Fibroblast of villous mesenchyme (primary cell): Measurements from ENCODE around the gene CACNA1B. TPM values are rescaled to one million over a fixed set of nuclear protein-coding genes. Genes with fewer than 3 reads are reported as not detected.

Source experiments
- DNase-seq: peaks from one replicate; pipeline ENCODE4 v3.0.0-alpha.2; 2010; ENCODE audit warnings: low read depth
- H3K4me3 ChIP-seq: 2 replicates; pipeline ENCODE4 v1.5.1; 2011; ENCODE audit warnings: low read depth, mild to moderate bottlenecking, low read length
- CTCF ChIP-seq: IDR thresholded peaks from 2 replicates; pipeline ENCODE4 v1.5.1; 2012; ENCODE audit warnings: low read depth, mild to moderate bottlenecking, low read length; ENCODE audit not compliant: insufficient read depth
- total RNA-seq: library from RNA; depleted of rRNA; stranded (reverse); fragments of >200 nt; gene quantifications from 2 replicates; pipeline ENCODE4 v1.2.3, GENCODE V29; 2012

Gene CACNA1B
- total RNA-seq, 1 donor, result 0.43 TPM

GRCh38 chr9:137972355-137972987, 94.9 kb downstream of the CACNA1B start:
- no peak for DNase-seq
- TF ChIP-seq CTCF, result no peak
- no peak overlapping the region for H3K4me3 ChIP-seq

- no peak overlapping the region for H3K4me3 ChIP-seq
- no peak for DNase-seq
- TF ChIP-seq CTCF, result no peak
Observed at GRCh38 chr9:137972988-137973470, 95.4 kb downstream of the CACNA1B start.

DNA sequence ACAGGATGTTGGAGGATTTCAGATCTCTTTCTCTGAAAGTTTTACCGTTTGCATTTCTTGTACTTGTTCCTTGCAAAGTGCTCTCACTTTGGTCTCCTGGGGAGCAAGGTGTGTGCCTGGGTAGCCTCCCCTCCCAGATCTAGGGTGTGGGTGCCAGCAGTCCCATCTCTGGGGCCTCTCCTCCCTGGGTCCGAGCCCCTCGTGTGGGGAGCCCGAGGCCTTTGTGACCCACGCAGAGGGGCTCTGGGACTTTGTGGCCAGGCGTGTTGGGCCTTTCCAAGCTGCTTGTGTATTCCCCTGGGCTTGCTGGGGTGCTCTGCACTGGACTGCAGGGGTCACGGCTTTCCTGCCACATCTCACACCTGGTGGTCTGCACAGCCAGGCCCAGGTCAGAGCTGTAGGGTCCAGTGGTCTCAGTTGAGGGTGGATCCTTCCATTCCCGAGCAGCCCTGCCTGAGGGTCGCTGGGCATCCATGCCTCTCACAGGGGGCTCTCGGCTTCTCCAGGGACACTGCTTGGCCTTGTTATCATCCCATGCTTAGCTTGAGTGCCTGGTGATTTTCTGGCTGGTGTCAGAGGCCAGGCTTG, 96.3 kb downstream of the CACNA1B start:
- H3K4me3 ChIP-seq, result no peak overlapping the region
- no peak for DNase-seq
- TF ChIP-seq CTCF, result no peak

- DNase-seq, result no peak
- H3K4me3 ChIP-seq, result no peak overlapping the region
- no peak for TF ChIP-seq CTCF
Observed at GRCh38 chr9:137974746-137975526, 97.4 kb downstream of the CACNA1B start.

- DNase-seq, result no peak
- no peak for TF ChIP-seq CTCF
- no peak overlapping the region for H3K4me3 ChIP-seq
Observed at GRCh38 chr9:137975527-137975913, 97.9 kb downstream of the CACNA1B start.

DNA sequence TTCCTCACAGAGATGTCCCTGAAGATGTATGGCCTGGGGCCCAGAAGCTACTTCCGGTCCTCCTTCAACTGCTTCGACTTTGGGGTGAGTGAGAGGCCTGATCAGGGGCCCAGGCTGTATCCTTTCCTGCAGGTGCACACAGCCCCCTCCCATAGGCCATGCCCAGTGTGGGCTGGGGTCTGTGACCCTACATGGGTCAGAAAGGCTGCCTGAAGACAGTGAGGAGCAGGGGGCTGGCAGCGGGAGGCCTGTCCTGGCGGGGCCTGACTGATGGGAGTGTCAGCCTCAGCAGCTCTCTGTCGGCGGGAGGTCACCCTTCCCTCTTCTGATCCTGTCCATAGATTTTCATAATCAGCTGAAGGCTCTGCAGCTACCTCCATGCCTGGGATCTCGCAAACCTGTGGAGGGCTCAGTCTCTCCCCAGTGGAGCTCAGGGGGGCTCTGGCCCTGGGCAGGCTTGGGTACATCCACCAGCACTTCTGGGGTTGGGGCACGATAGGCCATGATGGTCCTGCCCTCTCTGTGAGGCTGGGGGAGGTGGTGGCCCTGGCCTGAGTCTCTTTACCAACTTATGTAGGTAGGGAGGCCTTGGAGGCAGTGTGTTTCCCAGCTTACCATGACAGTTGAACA, 98.5 kb downstream of the CACNA1B start:
- TF ChIP-seq CTCF, result no peak
- DNase-seq, result no peak
- H3K4me3 ChIP-seq, result no peak overlapping the region
